ENCODE data around the gene SYT2.

The SYT2 gene

GRCh38 chr1:202680586-202681352, 29.5 kb downstream of the SYT2 start:
- in situ Hi-C loops (cut with HindIII; ENCODE audit: low sequenced_read_pairs): no loop called here

- in situ Hi-C loops (cut with HindIII; ENCODE audit: low sequenced_read_pairs): no loop called here
Measured at GRCh38 chr1:202679406-202680177, 30.7 kb downstream of the SYT2 start.

GRCh38 chr1:202677433-202677832, 32.8 kb downstream of the SYT2 start:
- in situ Hi-C loops (cut with HindIII; ENCODE audit: low sequenced_read_pairs): no loop called here

GRCh38 chr1:202673531-202673930, 36.7 kb downstream of the SYT2 start:
- in situ Hi-C loops (cut with HindIII; ENCODE audit: low sequenced_read_pairs): no loop called here

GRCh38 chr1:202671399-202671798, 38.9 kb downstream of the SYT2 start:
- in situ Hi-C loops (cut with HindIII; ENCODE audit: low sequenced_read_pairs): no loop called here

- in situ Hi-C loops (cut with HindIII; ENCODE audit: low sequenced_read_pairs): no loop called here
Measured at GRCh38 chr1:202665417-202665816, 44.8 kb downstream of the SYT2 start.

- in situ Hi-C loops (cut with HindIII; ENCODE audit: low sequenced_read_pairs): no loop called here
Measured at GRCh38 chr1:202664083-202664482, 46.2 kb downstream of the SYT2 start.

GRCh38 chr1:202663131-202663530, 47.1 kb downstream of the SYT2 start:
- in situ Hi-C loops (cut with HindIII; ENCODE audit: low sequenced_read_pairs): no loop called here

GRCh38 chr1:202662081-202662480, 48.2 kb downstream of the SYT2 start:
- in situ Hi-C loops (cut with HindIII; ENCODE audit: low sequenced_read_pairs): no loop called here

- in situ Hi-C loops (cut with HindIII; ENCODE audit: low sequenced_read_pairs): no loop called here
Measured at GRCh38 chr1:202661136-202661845, 49.0 kb downstream of the SYT2 start.

GRCh38 chr1:202659974-202660373, 50.3 kb downstream of the SYT2 start:
- in situ Hi-C loops (cut with HindIII; ENCODE audit: low sequenced_read_pairs): no loop called here

GRCh38 chr1:202659541-202659940, 50.7 kb downstream of the SYT2 start:
- in situ Hi-C loops (cut with HindIII; ENCODE audit: low sequenced_read_pairs): no loop called here

GRCh38 chr1:202658769-202659168, 51.5 kb downstream of the SYT2 start:
- in situ Hi-C loops (cut with HindIII; ENCODE audit: low sequenced_read_pairs): no loop called here

- in situ Hi-C loops (cut with HindIII; ENCODE audit: low sequenced_read_pairs): no loop called here
Measured at GRCh38 chr1:202658251-202658759, 51.9 kb downstream of the SYT2 start.

- in situ Hi-C loops (cut with HindIII; ENCODE audit: low sequenced_read_pairs): no loop called here
Measured at GRCh38 chr1:202656951-202657646, 53.2 kb downstream of the SYT2 start.

- in situ Hi-C loops (cut with HindIII; ENCODE audit: low sequenced_read_pairs): no loop called here
Measured at GRCh38 chr1:202656057-202656456, 54.2 kb downstream of the SYT2 start.

GRCh38 chr1:202654079-202654478, 56.2 kb downstream of the SYT2 start:
- in situ Hi-C loops (cut with HindIII; ENCODE audit: low sequenced_read_pairs): no loop called here

GRCh38 chr1:202649553-202650392, 60.5 kb downstream of the SYT2 start:
- in situ Hi-C loops (cut with HindIII; ENCODE audit: low sequenced_read_pairs): no loop called here

GRCh38 chr1:202648605-202649226, 61.5 kb downstream of the SYT2 start:
- in situ Hi-C loops (cut with HindIII; ENCODE audit: low sequenced_read_pairs): no loop called here

- in situ Hi-C loops (cut with HindIII; ENCODE audit: low sequenced_read_pairs): no loop called here
Measured at GRCh38 chr1:202645097-202645476, 65.2 kb downstream of the SYT2 start.

Measured in endothelial cell of hepatic sinusoid (primary cell).